GM21447 (cell line): ENCODE measurements around the gene TRIM63.
"Not testable (repeated sequence)": the region's sequence is repeated elsewhere in the genome, so short reads cannot be mapped to it uniquely, and the experiment has no call there.

Source experiments
- ATAC-seq: cut with Tn5 transposase; IDR thresholded peaks from one replicate; pipeline ENCODE4 v1.9.1; 2021; ENCODE audit not compliant: unreplicated experiment

The TRIM63 gene

GRCh38 chr1:26067432-26067911 is at the start of gene TRIM63:
Gene TRIM63, minus strand, starts transcription at chr1:26067630. Its CDS starts 136 bp downstream, at chr1:26067494.
- no peak for ATAC-seq

DNA sequence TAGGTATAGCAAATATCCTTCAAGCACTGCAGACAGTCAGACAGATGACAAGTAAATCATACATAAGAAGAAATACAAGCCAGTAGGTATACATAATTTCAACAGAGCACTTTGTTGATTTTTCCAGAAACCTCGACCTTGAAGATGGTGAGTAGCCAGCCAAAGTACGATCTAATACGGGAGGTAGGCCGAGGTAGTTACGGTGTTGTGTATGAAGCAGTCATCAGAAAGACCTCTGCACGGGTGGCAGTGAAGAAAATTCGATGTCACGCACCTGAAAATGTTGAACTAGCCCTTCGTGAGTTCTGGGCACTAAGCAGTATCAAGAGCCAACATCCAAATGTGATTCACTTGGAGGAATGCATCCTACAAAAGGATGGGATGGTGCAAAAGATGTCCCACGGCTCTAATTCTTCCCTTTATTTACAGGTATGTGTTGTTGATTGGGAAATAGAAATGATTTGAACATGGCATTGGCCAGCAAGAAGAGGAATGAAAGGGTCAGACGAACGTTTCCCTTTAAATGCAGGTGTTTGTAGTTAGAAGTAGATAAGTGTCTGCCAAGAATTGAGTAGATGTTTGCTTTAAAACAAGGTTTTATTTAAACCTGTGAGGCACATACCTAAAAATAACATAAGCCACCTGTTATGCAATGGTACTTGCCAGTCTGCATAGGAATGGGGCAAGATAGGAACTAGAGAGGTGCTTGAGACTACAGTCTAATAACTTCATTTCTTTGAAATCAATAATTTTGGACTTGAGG is 46.9 kb upstream of the TRIM63 start:
- ATAC-seq, result no peak

GRCh38 chr1:26112407-26112775 is 45.0 kb upstream of the TRIM63 start:
- peak; percentile 19 for ATAC-seq

- ATAC-seq, result peak; percentile 59
Measured at GRCh38 chr1:26111530-26112406, 44.3 kb upstream of the TRIM63 start, which contains the start of gene PDIK1L. Gene PDIK1L, plus strand, starts transcription at chr1:26111824. Its CDS starts 2,485 bp downstream, at chr1:26114309.

- peak; percentile 45 for ATAC-seq
Measured at GRCh38 chr1:26110731-26111529, 43.5 kb upstream of the TRIM63 start.

- ATAC-seq, result no peak
Measured at GRCh38 chr1:26109229-26110164, 42.1 kb upstream of the TRIM63 start.

DNA sequence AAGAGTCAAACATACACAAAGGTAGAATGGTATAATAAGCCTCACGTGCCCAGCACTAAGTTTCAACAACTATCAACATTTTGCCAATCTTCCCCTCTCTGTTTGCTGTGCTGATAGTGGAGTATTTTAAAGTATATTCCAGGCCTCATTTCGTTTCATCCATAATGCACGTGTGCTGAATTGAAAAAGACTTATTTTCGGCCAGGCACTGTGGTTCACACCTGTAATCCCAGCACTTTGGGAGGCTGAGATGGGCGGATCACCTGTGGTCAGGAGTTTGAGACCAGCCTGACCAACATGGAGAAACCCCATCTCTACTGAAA is 37.8 kb upstream of the TRIM63 start:
- ATAC-seq, result not testable (repeated sequence)

DNA sequence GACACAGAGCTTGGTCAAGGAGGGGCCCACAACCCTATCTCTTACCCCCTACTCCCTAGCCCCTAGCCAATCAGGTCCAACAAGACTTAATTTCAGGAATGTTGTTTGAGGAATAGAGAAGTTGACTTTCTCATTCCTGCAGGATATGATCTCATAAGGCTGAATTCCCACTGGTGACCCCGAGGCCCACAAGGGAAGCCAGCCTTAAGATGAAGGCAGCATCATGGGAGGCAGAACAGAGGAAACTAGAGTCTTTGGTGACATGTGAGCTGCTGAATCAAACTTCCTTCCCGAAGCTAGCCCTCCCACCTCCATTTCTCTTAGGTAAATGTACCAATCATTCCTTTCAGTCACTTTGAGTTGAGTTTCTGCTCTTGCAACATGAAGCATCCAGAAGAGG is 35.1 kb upstream of the TRIM63 start:
- no peak for ATAC-seq

- no peak for ATAC-seq
Measured at GRCh38 chr1:26102119-26102518, 34.7 kb upstream of the TRIM63 start.

GRCh38 chr1:26100204-26100603 is 32.8 kb upstream of the TRIM63 start:
- ATAC-seq, result not testable (repeated sequence)

DNA sequence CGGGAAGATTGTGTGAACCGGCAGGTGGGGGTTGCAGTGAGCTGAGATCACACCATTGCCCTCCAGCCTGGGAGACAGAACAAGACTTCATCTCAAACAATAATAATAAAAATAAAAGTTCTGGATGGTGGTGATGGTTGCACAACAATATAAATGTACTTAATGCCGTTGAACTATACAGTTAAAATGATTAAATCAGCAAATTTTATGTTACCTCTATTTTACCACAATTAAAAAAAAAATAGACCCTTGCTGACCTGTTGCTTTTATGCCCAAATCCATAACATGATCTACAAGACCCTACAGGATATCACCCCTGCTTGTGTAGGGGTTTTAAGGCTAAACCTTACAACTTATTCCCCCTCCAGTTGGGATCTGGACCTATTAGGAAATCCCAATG is 32.4 kb upstream of the TRIM63 start:
- ATAC-seq, result no peak

DNA sequence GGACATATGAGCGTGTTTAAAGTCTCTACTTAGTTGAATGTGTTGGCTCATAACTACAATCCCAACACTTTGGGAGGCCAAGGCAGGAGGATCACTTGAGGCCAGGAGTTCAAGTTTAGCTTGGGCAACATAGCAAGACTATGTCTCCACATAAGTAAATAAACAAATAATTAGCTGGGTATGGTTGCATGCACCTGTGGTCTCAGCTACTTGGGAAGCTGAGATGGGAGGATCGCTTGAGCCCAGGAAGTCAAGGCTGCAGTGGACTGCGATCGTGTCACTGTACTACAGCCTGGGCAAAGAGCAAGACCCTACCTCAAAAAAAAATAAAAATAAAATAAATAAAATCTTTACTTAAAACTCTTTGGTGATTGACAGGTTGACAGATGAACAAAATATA is 31.2 kb upstream of the TRIM63 start:
- ATAC-seq, result no peak

DNA sequence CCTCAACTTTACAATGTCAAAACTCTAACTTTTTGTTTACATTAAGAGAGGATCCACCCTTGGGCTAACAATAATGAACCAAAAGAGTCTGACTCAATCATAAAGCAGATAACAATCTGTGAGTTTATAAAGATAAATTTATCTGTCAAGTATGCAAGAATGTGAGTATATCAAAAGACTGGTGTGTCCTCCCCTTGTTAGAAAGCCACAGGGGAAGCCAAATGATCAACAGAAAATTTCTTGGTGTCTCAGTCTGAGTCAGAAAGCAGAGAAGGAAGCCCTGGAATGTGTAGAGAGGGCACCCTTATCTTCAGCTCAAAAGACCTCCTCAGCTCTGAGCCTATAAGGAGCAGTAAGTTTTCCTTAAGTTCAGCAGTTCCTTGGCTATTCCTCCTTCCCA is 30.3 kb upstream of the TRIM63 start:
- ATAC-seq, result no peak

- no peak for ATAC-seq
Measured at GRCh38 chr1:26096471-26096870, 29.0 kb upstream of the TRIM63 start.

DNA sequence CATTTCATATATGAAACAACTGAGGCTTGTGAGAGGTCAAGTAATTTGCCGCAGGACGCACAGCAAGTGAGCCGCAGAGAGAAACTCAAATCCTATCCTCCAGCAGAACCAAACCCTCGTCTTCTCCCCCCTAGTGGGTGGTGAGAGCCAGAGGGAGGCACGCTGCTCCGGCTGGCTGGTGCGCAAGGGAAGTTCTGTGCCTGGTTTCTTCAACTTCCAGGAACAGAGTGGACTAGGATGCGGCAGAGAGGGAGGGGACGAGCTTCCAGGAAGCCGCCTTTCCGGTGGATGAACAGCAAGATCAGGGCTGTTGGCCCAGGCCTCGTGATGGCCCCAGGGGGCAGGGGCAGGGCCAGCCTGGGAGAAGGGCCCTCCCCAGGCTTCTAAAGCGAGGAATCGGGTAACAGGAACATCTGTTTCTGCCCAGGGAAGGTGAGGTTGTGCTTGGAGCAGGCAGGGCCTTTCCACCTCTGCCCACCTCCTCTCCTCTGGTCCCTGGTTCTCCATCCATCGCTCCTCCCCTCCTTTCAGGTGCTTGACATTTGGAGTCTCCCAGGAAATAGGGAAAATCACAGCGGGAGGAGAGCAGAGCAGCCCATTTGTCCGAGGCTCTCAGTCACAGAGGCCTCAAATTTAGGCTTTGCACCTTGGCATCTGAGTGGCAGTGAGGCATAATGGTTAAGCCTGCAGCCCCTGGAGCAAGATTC is 27.4 kb upstream of the TRIM63 start:
- ATAC-seq, result no peak

DNA sequence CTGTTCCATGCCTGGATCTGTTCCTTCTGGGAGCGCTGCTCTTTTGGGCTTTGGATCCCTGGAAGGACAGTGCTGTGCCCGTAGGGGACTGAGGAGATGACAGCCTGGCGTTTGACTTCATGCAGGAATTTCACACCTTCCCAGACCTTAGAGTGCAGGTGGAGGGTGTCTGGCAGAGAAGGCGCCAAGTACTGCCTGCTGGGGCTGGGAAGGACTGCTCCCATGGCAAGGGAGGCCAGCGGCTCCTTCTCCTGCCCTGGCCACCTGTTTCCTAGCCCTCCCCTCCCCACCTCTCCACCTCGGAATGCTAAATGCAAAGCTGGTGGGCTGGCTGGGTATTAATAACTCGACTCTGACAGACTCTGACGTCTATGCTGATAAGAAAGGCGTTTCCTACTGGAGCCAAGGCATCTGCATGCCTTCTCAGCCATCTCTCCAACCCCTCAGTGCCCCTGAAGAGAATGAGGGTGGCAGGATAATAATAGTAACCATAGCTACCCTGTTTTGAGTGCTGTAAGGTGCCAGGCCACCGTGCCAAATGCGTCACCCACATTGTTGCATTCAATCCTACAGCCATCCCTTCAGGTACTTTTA is 26.7 kb upstream of the TRIM63 start:
- no peak for ATAC-seq

DNA sequence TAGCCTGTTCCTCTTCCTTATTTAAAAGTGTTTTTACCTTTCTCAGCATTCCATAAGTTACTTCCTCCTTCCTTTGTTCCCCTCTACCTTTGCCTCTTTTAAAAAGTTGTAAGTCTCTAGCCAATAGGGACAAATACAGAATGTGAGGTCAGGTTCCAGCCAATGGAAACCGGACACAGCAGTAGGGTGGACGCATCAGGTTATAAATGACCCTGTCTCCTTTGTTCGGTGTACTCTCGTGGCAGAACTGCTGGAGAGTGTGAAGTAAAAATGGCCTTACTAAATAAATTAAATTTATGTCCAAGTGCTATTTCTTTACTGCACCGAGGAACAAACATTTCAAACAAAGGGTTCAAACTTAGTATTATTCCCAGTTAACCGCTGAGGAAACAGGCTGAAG is 26.1 kb upstream of the TRIM63 start:
- ATAC-seq, result not testable (repeated sequence)

DNA sequence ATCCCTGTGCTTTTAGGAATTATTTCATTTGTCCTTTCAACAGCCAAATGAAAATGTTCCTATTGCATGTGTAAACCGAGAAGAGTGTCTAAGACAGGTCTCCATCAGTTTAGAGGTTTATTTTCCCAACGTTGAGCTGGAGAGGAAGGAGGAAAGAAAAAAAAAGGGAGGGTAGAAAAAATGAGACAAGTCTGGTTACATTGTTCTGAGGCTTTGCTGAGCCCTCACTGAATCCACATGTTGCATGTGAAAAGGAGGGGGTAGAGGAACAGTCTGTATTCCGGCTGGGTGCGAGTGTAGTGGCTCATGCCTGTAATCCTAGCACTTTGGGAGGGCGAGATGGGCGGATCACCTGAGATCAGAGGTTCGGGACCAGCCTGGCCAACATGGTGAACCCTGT is 25.0 kb upstream of the TRIM63 start:
- ATAC-seq, result no peak

- no peak for ATAC-seq
Measured at GRCh38 chr1:26090893-26091292, 23.5 kb upstream of the TRIM63 start.
